Kidney (tissue), 14 donors: ENCODE results near the gene TMBIM1. TPM values are rescaled to one million over a fixed set of nuclear protein-coding genes. Genes with fewer than 3 reads are reported as not detected.

Source experiments
- DNase-seq, 5 donors: peaks; one replicate each; pipeline ENCODE4 v3.0.0-alpha.2; 2013 to 2020
- FAIRE-seq: peaks from 2 replicates; lab custom pipeline; 2012; peaks lifted over from hg19 to GRCh38; lab: Jason Lieb, UNC
- H3K27ac ChIP-seq, 2 donors: one replicate each; pipeline ENCODE4 v1.7.0; 2013; ENCODE audit warnings: low read depth in 2 of 2, low read length in 2 of 2, inconsistent platforms in 1 of 2
- H3K27me3 ChIP-seq: one replicate; pipeline ENCODE4 v1.7.1; 2013; ENCODE audit warnings: low read length, inconsistent platforms; ENCODE audit not compliant: control insufficient read depth, insufficient read depth
- H3K36me3 ChIP-seq, 3 donors: one replicate each; pipeline versions ENCODE4 v1.7.0 to v1.7.1; 2013; ENCODE audit warnings: low read length in 3 of 3, control low read depth in 1 of 3, inconsistent platforms in 1 of 3; ENCODE audit not compliant: insufficient read depth in 3 of 3, control insufficient read depth in 2 of 3
- H3K4me1 ChIP-seq, 3 donors: one replicate each; pipeline versions ENCODE4 v1.7.0 to v1.7.1; 2013; ENCODE audit warnings: low read length in 3 of 3, inconsistent platforms in 1 of 3, low read depth in 1 of 3; ENCODE audit not compliant: control insufficient read depth in 2 of 3, insufficient read depth in 2 of 3
- H3K4me3 ChIP-seq, 3 donors: one replicate each; pipeline versions ENCODE4 v1.7.0 to v1.8.1; 2013; ENCODE audit warnings: low read length in 3 of 3, control low read depth in 1 of 3, inconsistent platforms in 1 of 3
- H3K9ac ChIP-seq, 3 donors: one replicate each; pipeline versions ENCODE4 v1.7.0 to v1.7.1; 2013; ENCODE audit warnings: low read length in 3 of 3, control low read depth in 1 of 3, inconsistent platforms in 1 of 3
- H3K9me3 ChIP-seq, 3 donors: one replicate each; pipeline versions ENCODE4 v1.7.0 to v1.7.1; 2013; ENCODE audit warnings: low read length in 3 of 3, control low read depth in 1 of 3, inconsistent platforms in 1 of 3; ENCODE audit not compliant: control insufficient read depth in 2 of 3, insufficient read depth in 1 of 3
- intact Hi-C: fragments of 100-400 bp; cut with DNase I; formaldehyde crosslinking; loops from one replicate; pipeline ENCODE4 v1.11.1; 2022
- polyA plus RNA-seq: library from polyadenylated mRNA; stranded (reverse); fragments of 350-450 nt; fragmentation: Illumina TruSeq; extraction: RNeasy Lipid Tissue Mini Kit (QIAGEN cat#74804); gene quantifications from one replicate; pipeline ENCODE4 v1.2.3, GENCODE V29; 2014; ENCODE audit warnings: low read depth, low replicate concordance; ENCODE audit not compliant: insufficient read depth
- total RNA-seq: library from RNA; stranded (reverse); fragmentation: NEBNext Ultra II Directional; extraction: Animal tissue kit (Norgen Biotek cat#: 25700); gene quantifications from one replicate; pipeline ENCODE4 v1.2.1, GENCODE V29; 2021
- TF ChIP-seq, protein P1 (sequence below): IDR thresholded peaks from 3 replicates; pipeline ENCODE4 v1.5.1; 2012; ENCODE audit warnings: mild to moderate bottlenecking, moderate library complexity, borderline replicate concordance; ENCODE audit not compliant: insufficient read depth; ENCODE audit errors: extremely low read depth
- donor health status: control.
- donor health status: control.
- donor health status: control.
- donor health status: control.
- donor health status: control.
- donor health status: DM: yes; HTN: yes; CAD: no.
- donor health status: Normal renal cell carcinoma (clear cell type).

TMBIM1 gene
- total and polyA plus RNA-seq, 2 donors from 2014 or later, result 130 to 217 TPM

DNA sequence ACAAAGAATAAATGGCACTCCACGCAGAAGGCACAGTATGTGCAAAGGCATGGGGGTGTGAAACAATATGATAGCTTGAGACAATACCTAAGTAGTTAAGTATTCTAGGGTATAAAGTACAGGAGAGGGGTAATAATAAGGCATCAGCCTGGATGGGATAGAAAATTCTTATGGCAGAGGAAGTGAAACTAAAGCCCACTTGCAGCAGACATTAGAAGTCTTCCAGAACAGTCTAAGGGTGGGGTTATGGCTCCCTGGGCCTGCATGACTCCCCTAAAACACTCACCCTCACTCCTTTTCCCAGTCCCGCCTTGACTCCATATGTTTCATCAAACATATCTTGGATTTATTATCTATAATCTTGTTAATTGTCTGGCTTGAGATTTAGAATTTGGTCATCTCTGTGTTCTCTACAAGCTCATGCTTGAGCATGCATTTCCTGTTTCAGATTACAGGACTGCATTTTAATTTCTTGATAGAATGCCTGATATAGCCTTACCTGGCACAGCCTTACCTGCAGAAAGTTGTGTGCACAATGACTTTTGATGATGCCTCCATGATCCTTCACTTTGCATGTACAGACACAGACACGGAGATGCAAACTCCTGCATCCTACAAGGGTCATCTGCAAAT is 28.5 kb upstream of the TMBIM1 start:
- H3K9ac ChIP-seq, result no peak overlapping the region
- FAIRE-seq, result no peak
- no peaks in the 10 kb centered on the region for H3K36me3 ChIP-seq
- H3K4me1 ChIP-seq, result peaks cover 0 to 16% (median 15%) of the 10 kb centered on the region in 3 donors
- TF ChIP-seq, protein P1, sequence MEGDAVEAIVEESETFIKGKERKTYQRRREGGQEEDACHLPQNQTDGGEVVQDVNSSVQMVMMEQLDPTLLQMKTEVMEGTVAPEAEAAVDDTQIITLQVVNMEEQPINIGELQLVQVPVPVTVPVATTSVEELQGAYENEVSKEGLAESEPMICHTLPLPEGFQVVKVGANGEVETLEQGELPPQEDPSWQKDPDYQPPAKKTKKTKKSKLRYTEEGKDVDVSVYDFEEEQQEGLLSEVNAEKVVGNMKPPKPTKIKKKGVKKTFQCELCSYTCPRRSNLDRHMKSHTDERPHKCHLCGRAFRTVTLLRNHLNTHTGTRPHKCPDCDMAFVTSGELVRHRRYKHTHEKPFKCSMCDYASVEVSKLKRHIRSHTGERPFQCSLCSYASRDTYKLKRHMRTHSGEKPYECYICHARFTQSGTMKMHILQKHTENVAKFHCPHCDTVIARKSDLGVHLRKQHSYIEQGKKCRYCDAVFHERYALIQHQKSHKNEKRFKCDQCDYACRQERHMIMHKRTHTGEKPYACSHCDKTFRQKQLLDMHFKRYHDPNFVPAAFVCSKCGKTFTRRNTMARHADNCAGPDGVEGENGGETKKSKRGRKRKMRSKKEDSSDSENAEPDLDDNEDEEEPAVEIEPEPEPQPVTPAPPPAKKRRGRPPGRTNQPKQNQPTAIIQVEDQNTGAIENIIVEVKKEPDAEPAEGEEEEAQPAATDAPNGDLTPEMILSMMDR, result no peak
- H3K4me3 ChIP-seq, result no peak overlapping the region
- H3K9me3 ChIP-seq, result no peaks in the 10 kb centered on the region
- no peak for DNase-seq
- H3K27me3 ChIP-seq, result no peaks in the 10 kb centered on the region
- intact Hi-C loops, result no loop called here
- H3K27ac ChIP-seq, result no peak overlapping the region

DNA sequence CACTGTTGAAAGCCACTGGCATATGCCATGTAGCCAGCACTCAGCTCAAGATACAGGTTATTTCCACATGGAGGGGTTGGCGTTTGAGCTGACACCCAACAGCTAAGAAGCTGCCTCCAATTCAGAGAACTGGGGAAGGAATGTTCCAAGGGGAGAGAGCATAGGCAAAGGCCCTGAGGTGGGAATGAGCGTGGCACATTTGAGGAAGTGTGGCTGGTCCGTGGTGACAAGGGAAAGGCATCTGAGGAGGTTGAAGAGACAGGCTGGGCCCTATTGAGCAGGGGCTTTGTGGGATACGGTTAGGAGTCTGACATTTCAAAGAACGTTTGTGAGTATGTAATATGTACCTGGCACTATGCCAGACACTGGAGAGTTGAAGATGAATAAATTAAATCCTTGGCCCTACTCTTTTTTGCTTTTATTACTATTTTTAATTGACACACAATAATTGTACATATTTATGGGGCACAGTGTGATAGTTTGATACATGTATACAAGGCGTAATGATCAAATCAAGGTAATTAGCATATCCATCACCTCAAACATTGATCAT is 27.6 kb upstream of the TMBIM1 start:
- intact Hi-C loops, result no loop called here
- Histone ChIP-seq H3K4me3 (no peak overlapping the region), H3K4me1 (peaks cover 0 to 15% (median 12%) of the 10 kb centered on the region in 3 donors), H3K9ac (no peak overlapping the region), H3K27me3 (no peaks in the 10 kb centered on the region), H3K36me3 (no peaks in the 10 kb centered on the region), H3K27ac (no peak overlapping the region), H3K9me3 (no peaks in the 10 kb centered on the region)
- TF ChIP-seq, protein P1, result no peak
- FAIRE-seq (no peak), DNase-seq (no peak)

DNA sequence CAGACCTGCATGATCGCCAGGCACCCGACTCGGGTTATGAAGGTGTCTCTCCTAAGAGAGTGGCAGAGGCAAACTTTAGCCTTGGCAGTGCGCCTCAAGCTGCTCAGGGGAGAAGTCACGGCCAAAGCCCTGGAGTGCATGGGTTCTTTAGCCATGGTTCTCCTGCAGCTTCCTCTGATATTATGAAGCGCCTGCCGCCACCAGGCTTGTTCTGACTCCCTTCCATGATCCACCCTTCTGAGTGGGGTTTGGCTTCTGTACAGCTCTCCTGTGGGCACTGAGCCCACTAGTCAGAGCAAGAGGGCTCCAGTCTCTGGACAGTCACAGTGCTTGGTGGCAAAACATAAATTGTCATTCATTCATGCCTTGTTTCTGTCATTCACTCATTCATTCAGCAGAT is 25.9 kb upstream of the TMBIM1 start:
- DNase-seq, result no peak

More for the DNA sequence above, 25.9 kb upstream of the TMBIM1 start:
- TF ChIP-seq, protein P1, result no peak
- Histone ChIP-seq H3K4me3 (no peak overlapping the region), H3K4me1 (peaks cover 0 to 12% (median 9%) of the 10 kb centered on the region in 3 donors), H3K9me3 (no peaks in the 10 kb centered on the region), H3K36me3 (no peaks in the 10 kb centered on the region), H3K27ac (no peak overlapping the region), H3K9ac (no peak overlapping the region), H3K27me3 (no peaks in the 10 kb centered on the region)
- intact Hi-C loops, result no loop called here
- no peak for FAIRE-seq
